Right lobe of liver (tissue), 6 donors: Measurements from ENCODE around the gene TAS2R41. TPM values are rescaled to one million over a fixed set of nuclear protein-coding genes. Genes with fewer than 3 reads are reported as not detected.

ENCODE experiments used
- ATAC-seq, 4 donors: fragments of 200-7000 bp; cut with Tn5 transposase; one replicate each; pipeline ENCODE4 v1.9.1; 2020; ENCODE audit warnings: mild to moderate bottlenecking in 4 of 4, moderate library complexity in 4 of 4
- DNase-seq, 3 donors: peaks; one replicate each; pipeline ENCODE4 v3.0.0-alpha.2; 2020
- H3K27ac ChIP-seq, 3 donors: fragments of 200-600 bp; one replicate each; pipeline ENCODE4 v1.8.0; 2022
- H3K27me3 ChIP-seq, 2 donors: fragments of 200-600 bp; one replicate each; pipeline ENCODE4 v1.8.0; 2022
- H3K36me3 ChIP-seq, 4 donors: fragments of 200-600 bp; sonication (generic) in 1 of 4; one replicate each; pipeline versions ENCODE4 v1.5.1 to v1.8.0; 2017 to 2022; ENCODE audit warnings: control low read depth in 1 of 4
- H3K4me1 ChIP-seq, 4 donors: fragments of 200-600 bp; sonication (generic) in 1 of 4; one replicate each; pipeline versions ENCODE4 v1.5.1 to v1.8.0; 2017 to 2022; ENCODE audit warnings: control low read depth in 1 of 4
- H3K4me3 ChIP-seq, 3 donors: fragments of 200-600 bp; one replicate each; pipeline ENCODE4 v1.8.0; 2022
- H3K9me3 ChIP-seq, 4 donors: fragments of 200-600 bp; sonication (generic) in 1 of 4; one replicate each; pipeline versions ENCODE4 v1.5.1 to v1.8.0; 2017 to 2022; ENCODE audit warnings: control low read depth in 1 of 4
- CTCF ChIP-seq, 4 donors: fragments of 200-600 bp in 3 of 4; fragments of 450-650 bp in 1 of 4; IDR thresholded peaks; one replicate each; pipeline versions ENCODE4 v1.5.1 to v1.8.0; 2016 to 2022; ENCODE audit warnings: antibody characterized with exemption in 4 of 4, mild to moderate bottlenecking in 2 of 4
- POLR2A ChIP-seq: fragments of 450-650 bp; IDR thresholded peaks from one replicate; pipeline ENCODE4 v1.6.1; 2017; ENCODE audit warnings: antibody characterized with exemption, mild to moderate bottlenecking
- WGBS: methylation state at CpG from one replicate; pipeline ENCODE4 v1.1.6; 2018; ENCODE audit warnings: low coverage, low lambda C conversion rate; ENCODE audit not compliant: insufficient coverage; ENCODE audit errors: missing lambda C conversion rate; 5-methylcytosine and 5-hydroxymethylcytosine counted together
- intact Hi-C, 2 donors: fragments of 100-400 bp; cut with DNase I; formaldehyde crosslinking; loops; one replicate each; pipeline versions ENCODE4 v1.11.2 to v1.14.1; 2022
- total RNA-seq, 6 experiments: library from RNA; depleted of rRNA in 2 of 6; stranded (reverse); fragments of >200 nt in 2 of 6; fragmentation: NEBNext Ultra II Directional in 3 of 6; extraction: Animal tissue kit (Norgen Biotek cat#: 25700) in 3 of 6; gene quantifications; one replicate each; pipeline versions ENCODE4 v1.1.0 to v1.2.4, GENCODE V29; 2016 to 2023
- donor health status: DM: no; HTN: yes; CAD: no.
- donor health status: DM: no; HTN: no; CAD: no.
- donor health status: DM: no; HTN: no; CAD: no.
- donor health status: DM: no; HTN: yes; CAD: no.
- donor health status: DM: no; HTN: yes; CAD: no.

The TAS2R41 gene
- total RNA-seq, 6 experiments from 2014 or later: not detected

DNA sequence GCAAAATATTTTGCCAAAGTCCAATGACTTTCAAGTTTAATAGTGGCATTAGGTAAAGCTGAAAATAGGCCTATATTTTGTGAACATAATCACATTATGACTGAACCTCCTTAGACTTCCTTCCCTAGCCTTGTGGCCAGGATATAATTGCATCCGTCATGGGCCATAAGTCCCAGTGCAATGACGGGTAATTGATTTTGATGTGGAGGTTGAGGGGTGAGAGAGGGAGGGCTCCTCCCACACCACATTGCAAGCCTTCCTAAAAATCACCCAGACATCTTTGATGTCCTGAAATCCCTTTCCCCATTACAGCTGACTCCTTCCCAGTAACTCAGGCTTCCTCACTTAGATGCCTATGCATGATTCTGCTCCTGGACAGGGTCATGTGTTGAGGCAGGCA, 25.6 kb downstream of the TAS2R41 start:
- no peaks in the 10 kb centered on the region for H3K36me3 ChIP-seq
- 69% methylated on average over 2 of the region's 2 CpGs for WGBS
- H3K4me3 ChIP-seq: no peak overlapping the region
- H3K27me3 ChIP-seq: no peaks in the 10 kb centered on the region
- no peak for ATAC-seq
- TF ChIP-seq CTCF (IDR thresholded peaks at IDR 0.05): no peak
- no peak for TF ChIP-seq POLR2A
- DNase-seq: no peak
- no peak overlapping the region for H3K27ac ChIP-seq
- intact Hi-C loops: no loop called here
- no peaks in the 10 kb centered on the region for H3K4me1 ChIP-seq
- H3K9me3 ChIP-seq: no peaks in the 10 kb centered on the region

GRCh38 chr7:143504215-143504936, 26.7 kb downstream of the TAS2R41 start:
- peak in 2 of 4 donors; percentile 18 to 26 for ATAC-seq
- WGBS: 79% methylated on average over 5 of the region's 5 CpGs
- H3K9me3 ChIP-seq: no peaks in the 10 kb centered on the region
- H3K4me3 ChIP-seq: no peak overlapping the region
- no peak overlapping the region for H3K27ac ChIP-seq
- H3K27me3 ChIP-seq: no peaks in the 10 kb centered on the region
- intact Hi-C loops: no loop called here
- TF ChIP-seq CTCF (IDR thresholded peaks at IDR 0.05) (no peak), POLR2A (no peak)
- no peak for DNase-seq
- no peaks in the 10 kb centered on the region for H3K4me1 ChIP-seq
- no peaks in the 10 kb centered on the region for H3K36me3 ChIP-seq

- Histone ChIP-seq H3K9me3 (no peaks in the 10 kb centered on the region), H3K27me3 (no peaks in the 10 kb centered on the region), H3K4me3 (no peak overlapping the region), H3K4me1 (no peaks in the 10 kb centered on the region), H3K36me3 (no peaks in the 10 kb centered on the region), H3K27ac (no peak overlapping the region)
- ATAC-seq (peak in 3 of 4 donors; percentile 37 to 52 (median 41)), DNase-seq (no peak)
- TF ChIP-seq CTCF (IDR thresholded peaks at IDR 0.05) (peak in 1 of 4 donors; percentile 8), POLR2A (no peak)
- intact Hi-C loops: no loop called here
Measured at GRCh38 chr7:143504937-143505297, 27.2 kb downstream of the TAS2R41 start.

DNA sequence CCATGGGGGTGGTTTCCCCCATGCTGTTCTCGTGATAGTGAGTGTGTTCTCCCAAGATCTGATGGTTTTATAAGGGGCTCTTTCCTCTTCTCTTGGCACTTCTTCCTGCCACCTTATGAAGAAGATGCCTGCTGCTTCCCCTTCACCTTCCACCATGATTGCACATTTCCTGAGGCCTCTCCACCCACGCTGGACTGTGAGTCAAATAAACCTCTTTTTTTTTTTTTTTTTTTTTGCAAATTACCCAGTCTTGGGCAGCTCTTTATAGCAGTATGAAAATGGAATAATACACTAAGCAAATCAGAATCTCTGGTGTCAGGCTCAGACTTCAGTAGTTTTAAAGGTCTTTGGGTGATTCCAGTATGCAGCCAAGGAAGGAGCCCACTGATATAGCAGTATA, 28.2 kb downstream of the TAS2R41 start:
- TF ChIP-seq POLR2A: no peak

GRCh38 chr7:143507094-143507518, 29.4 kb downstream of the TAS2R41 start:
- intact Hi-C loops: no loop called here
- H3K27me3 ChIP-seq: no peaks in the 10 kb centered on the region
- 59% methylated on average over 3 of the region's 3 CpGs for WGBS
- no peak for TF ChIP-seq CTCF (IDR thresholded peaks at IDR 0.05)
- TF ChIP-seq POLR2A: no peak
- no peak for ATAC-seq
- DNase-seq: no peak
- no peaks in the 10 kb centered on the region for H3K4me1 ChIP-seq
- H3K4me3 ChIP-seq: no peak overlapping the region
- no peaks in the 10 kb centered on the region for H3K36me3 ChIP-seq
- H3K27ac ChIP-seq: no peak overlapping the region
- H3K9me3 ChIP-seq: no peaks in the 10 kb centered on the region

More for the DNA sequence above, 28.2 kb downstream of the TAS2R41 start:
- no peak overlapping the region for H3K4me3 ChIP-seq
- H3K9me3 ChIP-seq: no peaks in the 10 kb centered on the region
- H3K4me1 ChIP-seq: no peaks in the 10 kb centered on the region
- WGBS: 54% methylated on average over 2 of the region's 2 CpGs
- intact Hi-C loops: no loop called here
- no peak for ATAC-seq
- no peaks in the 10 kb centered on the region for H3K36me3 ChIP-seq
- no peaks in the 10 kb centered on the region for H3K27me3 ChIP-seq
- DNase-seq: no peak
- H3K27ac ChIP-seq: no peak overlapping the region
